ENCODE measurements around the gene MYO15B.

MYO15B gene

GRCh38 chr17:75546181-75546580, 41.4 kb upstream of the MYO15B start:
- Histone ChIP-seq H2AFZ (ENCODE audit: low read depth, low read length) (no peak overlapping the region), H3K4me1 (ENCODE audit: insufficient read depth, low read length) (no peaks in the 10 kb centered on the region), H3K27ac (ENCODE audit: low read length) (no peak overlapping the region), H3K4me2 (ENCODE audit: insufficient read depth, low read length) (no peak overlapping the region), H3K9me3 (ENCODE audit: insufficient read depth, low read length, severe bottlenecking) (no peaks in the 10 kb centered on the region), H3K27me3 (ENCODE audit: insufficient read depth, low read length, poor library complexity) (no peaks in the 10 kb centered on the region), H3K36me3 (ENCODE audit: insufficient read depth, low read length) (no peaks in the 10 kb centered on the region), H3K9ac (ENCODE audit: low read depth, low read length) (no peak overlapping the region), H3K4me3 (ENCODE audit: low read depth in 1 of 2, low read length in 2 of 2) (no peak overlapping the region), H3K79me2 (ENCODE audit: insufficient read depth, low read length) (no peaks in the 10 kb centered on the region), H4K20me1 (ENCODE audit: insufficient read depth, low read length) (no peaks in the 10 kb centered on the region)
- TF ChIP-seq EZH2 (IDR thresholded peaks at IDR 0.05; ENCODE audit: borderline replicate concordance, low read depth, low read length, severe bottlenecking) (no peak), CTCF (IDR thresholded peaks at IDR 0.05; ENCODE audit: borderline replicate concordance, extremely low read depth, low read length, poor library complexity, severe bottlenecking) (no peak)
- DNase-seq, result no peak
- ATAC-seq (ENCODE audit: insufficient read depth, low read depth), result no peak

DNA sequence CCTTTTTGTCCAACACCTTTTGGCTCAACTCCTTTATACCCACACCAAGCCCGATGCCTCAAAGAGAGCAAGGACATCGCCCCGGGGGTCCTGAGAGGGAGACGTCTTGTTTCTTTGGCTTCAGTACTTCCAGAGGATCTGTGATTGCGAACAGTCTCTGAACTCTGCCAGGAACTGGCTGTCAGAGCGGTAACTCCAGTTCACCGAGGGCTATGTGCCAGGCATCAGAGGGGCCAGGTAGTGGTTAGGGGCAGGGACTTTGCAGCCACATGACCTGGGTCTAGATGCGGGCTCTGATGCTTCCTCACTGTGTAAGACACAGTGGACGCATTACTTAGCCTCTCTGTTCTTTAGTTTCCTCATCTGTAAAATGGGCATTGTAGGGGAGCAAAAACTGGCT, 40.5 kb upstream of the MYO15B start:
- Histone ChIP-seq H3K9ac (ENCODE audit: low read depth, low read length) (no peak overlapping the region), H4K20me1 (ENCODE audit: insufficient read depth, low read length) (no peaks in the 10 kb centered on the region), H3K4me2 (ENCODE audit: insufficient read depth, low read length) (no peak overlapping the region), H3K4me1 (ENCODE audit: insufficient read depth, low read length) (no peaks in the 10 kb centered on the region), H3K27ac (ENCODE audit: low read length) (no peak overlapping the region), H3K79me2 (ENCODE audit: insufficient read depth, low read length) (no peaks in the 10 kb centered on the region), H3K27me3 (ENCODE audit: insufficient read depth, low read length, poor library complexity) (no peaks in the 10 kb centered on the region), H3K36me3 (ENCODE audit: insufficient read depth, low read length) (no peaks in the 10 kb centered on the region), H3K9me3 (ENCODE audit: insufficient read depth, low read length, severe bottlenecking) (no peaks in the 10 kb centered on the region), H2AFZ (ENCODE audit: low read depth, low read length) (no peak overlapping the region), H3K4me3 (ENCODE audit: low read depth in 1 of 2, low read length in 2 of 2) (no peak overlapping the region)
- ATAC-seq (ENCODE audit: insufficient read depth, low read depth), result no peak
- no peak for TF ChIP-seq EZH2 (IDR thresholded peaks at IDR 0.05; ENCODE audit: borderline replicate concordance, low read depth, low read length, severe bottlenecking)
- no peak for TF ChIP-seq CTCF (IDR thresholded peaks at IDR 0.05; ENCODE audit: borderline replicate concordance, extremely low read depth, low read length, poor library complexity, severe bottlenecking)
- no peak for DNase-seq

GRCh38 chr17:75548813-75549212, 38.8 kb upstream of the MYO15B start:
- Histone ChIP-seq H3K27me3 (ENCODE audit: insufficient read depth, low read length, poor library complexity) (no peaks in the 10 kb centered on the region), H3K9me3 (ENCODE audit: insufficient read depth, low read length, severe bottlenecking) (no peaks in the 10 kb centered on the region), H3K79me2 (ENCODE audit: insufficient read depth, low read length) (no peaks in the 10 kb centered on the region), H3K27ac (ENCODE audit: low read length) (no peak overlapping the region), H2AFZ (ENCODE audit: low read depth, low read length) (no peak overlapping the region), H4K20me1 (ENCODE audit: insufficient read depth, low read length) (no peaks in the 10 kb centered on the region), H3K4me2 (ENCODE audit: insufficient read depth, low read length) (no peak overlapping the region), H3K9ac (ENCODE audit: low read depth, low read length) (no peak overlapping the region), H3K4me3 (ENCODE audit: low read depth in 1 of 2, low read length in 2 of 2) (no peak overlapping the region), H3K4me1 (ENCODE audit: insufficient read depth, low read length) (no peaks in the 10 kb centered on the region), H3K36me3 (ENCODE audit: insufficient read depth, low read length) (no peaks in the 10 kb centered on the region)
- ATAC-seq (ENCODE audit: insufficient read depth, low read depth), result no peak
- no peak for DNase-seq
- no peak for TF ChIP-seq EZH2 (IDR thresholded peaks at IDR 0.05; ENCODE audit: borderline replicate concordance, low read depth, low read length, severe bottlenecking)

DNA sequence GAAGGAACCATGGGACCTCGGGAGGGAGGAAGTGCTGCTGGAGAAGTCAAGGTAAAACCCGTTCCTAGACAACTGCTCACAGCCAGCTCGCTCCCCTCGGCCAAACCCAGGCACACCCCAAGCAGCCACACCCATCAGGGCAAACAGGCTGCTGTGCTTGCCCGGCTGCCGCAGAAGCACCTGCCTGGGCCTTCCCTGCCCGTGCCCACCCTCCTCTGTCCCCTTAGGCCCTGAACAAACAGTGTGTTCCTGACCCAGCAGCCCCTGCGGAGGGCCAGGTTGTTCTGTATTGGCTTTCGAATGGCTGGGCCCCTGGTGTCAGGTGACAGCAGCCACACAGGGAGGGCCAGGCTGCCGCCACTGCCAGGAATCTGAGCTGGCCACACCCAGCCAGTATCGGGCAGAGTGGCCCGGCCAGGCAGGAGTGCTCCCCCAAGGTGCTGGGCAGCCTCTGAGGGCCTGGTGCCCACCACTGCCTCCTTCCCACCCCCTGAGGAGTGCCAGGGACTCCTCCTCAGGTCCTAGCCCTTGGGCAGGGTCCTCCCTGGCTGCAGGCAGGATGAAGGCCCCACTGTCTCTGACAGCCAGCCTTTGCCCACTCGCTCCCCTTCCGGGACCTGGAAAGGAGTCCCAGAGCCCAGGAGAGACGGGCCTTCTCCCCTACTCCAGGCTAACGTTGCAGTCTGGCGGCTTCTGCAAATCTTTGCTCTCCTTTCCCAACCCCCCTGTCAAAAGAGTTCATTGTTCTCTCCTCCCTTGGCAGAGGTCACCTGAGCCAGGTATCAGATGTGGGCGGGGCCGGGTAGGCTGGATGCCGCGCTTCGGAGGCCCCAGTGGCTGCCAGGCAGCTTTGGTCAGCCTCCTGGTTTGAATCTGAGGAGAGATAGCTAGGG, 38.1 kb upstream of the MYO15B start:
- Histone ChIP-seq H3K27me3 (ENCODE audit: insufficient read depth, low read length, poor library complexity) (no peaks in the 10 kb centered on the region), H3K79me2 (ENCODE audit: insufficient read depth, low read length) (no peaks in the 10 kb centered on the region), H3K9ac (ENCODE audit: low read depth, low read length) (no peak overlapping the region), H3K27ac (ENCODE audit: low read length) (no peak overlapping the region), H3K4me1 (ENCODE audit: insufficient read depth, low read length) (no peaks in the 10 kb centered on the region), H3K36me3 (ENCODE audit: insufficient read depth, low read length) (no peaks in the 10 kb centered on the region), H3K9me3 (ENCODE audit: insufficient read depth, low read length, severe bottlenecking) (no peaks in the 10 kb centered on the region), H2AFZ (ENCODE audit: low read depth, low read length) (no peak overlapping the region), H4K20me1 (ENCODE audit: insufficient read depth, low read length) (no peaks in the 10 kb centered on the region), H3K4me2 (ENCODE audit: insufficient read depth, low read length) (no peak overlapping the region), H3K4me3 (ENCODE audit: low read depth in 1 of 2, low read length in 2 of 2) (no peak overlapping the region)
- DNase-seq (no peak), ATAC-seq (ENCODE audit: insufficient read depth, low read depth) (no peak)
- TF ChIP-seq EZH2 (IDR thresholded peaks at IDR 0.05; ENCODE audit: borderline replicate concordance, low read depth, low read length, severe bottlenecking), result no peak
- no peak for TF ChIP-seq CTCF (IDR thresholded peaks at IDR 0.05; ENCODE audit: borderline replicate concordance, extremely low read depth, low read length, poor library complexity, severe bottlenecking)
